GM06990 (cell line): ENCODE measurements around the gene CERKL.
"Not testable (repeated sequence)": the region's sequence is repeated elsewhere in the genome, so short reads cannot be mapped to it uniquely, and the experiment has no call there.

ENCODE experiments used
- DNase-seq: peaks from one replicate; pipeline ENCODE4 v3.0.0-alpha.2; 2011; ENCODE audit not compliant: insufficient read length; ENCODE audit errors: extremely low read depth
- H3K27me3 ChIP-seq: replicated peaks from 2 replicates; pipeline ENCODE4 v1.6.0; 2011; ENCODE audit warnings: low read length; ENCODE audit not compliant: control insufficient read depth, insufficient read depth
- H3K36me3 ChIP-seq: 2 replicates; pipeline ENCODE4 v1.5.1; 2011; ENCODE audit warnings: low read length; ENCODE audit not compliant: control insufficient read depth, insufficient read depth
- H3K4me3 ChIP-seq: replicated peaks from 2 replicates; pipeline ENCODE4 v1.5.1; 2011; ENCODE audit warnings: low read depth, mild to moderate bottlenecking, control low read depth, low read length
- TF ChIP-seq, protein P1 (sequence below): IDR thresholded peaks from 2 replicates; pipeline ENCODE4 v1.5.1; 2011; ENCODE audit warnings: low read length, control low read depth, mild to moderate bottlenecking, inconsistent platforms; ENCODE audit not compliant: insufficient read depth, poor library complexity, severe bottlenecking

CERKL gene

DNA sequence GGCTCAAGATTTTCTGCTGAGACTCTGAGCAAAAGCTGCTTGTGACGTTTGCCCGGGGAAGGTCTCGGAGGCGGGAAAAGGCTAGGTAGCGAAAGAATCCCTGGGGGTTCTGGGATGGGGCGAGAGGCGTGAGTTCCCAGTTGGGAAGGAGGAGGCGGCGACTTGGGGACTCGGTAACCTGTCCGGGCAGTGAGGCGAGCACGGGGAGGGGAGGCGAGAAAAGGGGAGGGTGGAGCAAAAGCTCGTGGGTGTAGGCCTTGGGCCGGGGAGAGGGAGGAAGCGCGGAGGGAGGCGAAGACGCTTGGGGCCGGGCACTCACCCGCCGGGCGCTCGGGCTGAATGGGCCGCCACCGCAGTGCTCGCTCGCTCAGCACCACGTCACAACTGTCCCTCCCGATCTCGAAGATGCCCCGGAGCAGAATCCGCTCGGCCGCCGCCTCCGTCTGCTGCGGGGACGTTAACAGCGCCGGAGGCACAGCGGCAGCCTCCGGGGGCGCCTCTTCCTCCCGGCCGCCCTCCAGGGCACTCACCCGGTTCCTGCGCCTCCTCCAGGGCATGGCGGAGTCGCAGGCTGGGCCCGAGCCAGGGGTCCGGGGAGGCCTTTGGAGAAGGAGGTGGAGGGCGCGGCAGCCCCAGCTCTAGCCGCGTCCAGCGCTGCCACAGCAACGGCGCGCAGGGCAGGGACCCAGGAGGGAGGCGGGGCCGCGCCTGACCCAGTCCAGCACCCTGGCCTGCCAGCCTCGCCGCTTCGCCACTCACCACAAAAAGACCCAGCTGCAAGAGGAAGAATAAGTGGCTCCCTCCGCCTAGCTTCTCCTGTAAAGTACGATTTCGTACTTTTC, at the start of gene CERKL:
Gene CERKL, minus strand, starts transcription at position 656 of the 842 bp plus-strand sequence. Its CDS starts 99 bp downstream, at position 557.
- H3K4me3 ChIP-seq = peak within 1 kb of the TSS; percentile 56
- no peaks in the 10 kb centered on the region for H3K36me3 ChIP-seq
- DNase-seq = peak; percentile 36
- TF ChIP-seq, protein P1, sequence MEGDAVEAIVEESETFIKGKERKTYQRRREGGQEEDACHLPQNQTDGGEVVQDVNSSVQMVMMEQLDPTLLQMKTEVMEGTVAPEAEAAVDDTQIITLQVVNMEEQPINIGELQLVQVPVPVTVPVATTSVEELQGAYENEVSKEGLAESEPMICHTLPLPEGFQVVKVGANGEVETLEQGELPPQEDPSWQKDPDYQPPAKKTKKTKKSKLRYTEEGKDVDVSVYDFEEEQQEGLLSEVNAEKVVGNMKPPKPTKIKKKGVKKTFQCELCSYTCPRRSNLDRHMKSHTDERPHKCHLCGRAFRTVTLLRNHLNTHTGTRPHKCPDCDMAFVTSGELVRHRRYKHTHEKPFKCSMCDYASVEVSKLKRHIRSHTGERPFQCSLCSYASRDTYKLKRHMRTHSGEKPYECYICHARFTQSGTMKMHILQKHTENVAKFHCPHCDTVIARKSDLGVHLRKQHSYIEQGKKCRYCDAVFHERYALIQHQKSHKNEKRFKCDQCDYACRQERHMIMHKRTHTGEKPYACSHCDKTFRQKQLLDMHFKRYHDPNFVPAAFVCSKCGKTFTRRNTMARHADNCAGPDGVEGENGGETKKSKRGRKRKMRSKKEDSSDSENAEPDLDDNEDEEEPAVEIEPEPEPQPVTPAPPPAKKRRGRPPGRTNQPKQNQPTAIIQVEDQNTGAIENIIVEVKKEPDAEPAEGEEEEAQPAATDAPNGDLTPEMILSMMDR = peak; percentile 26
- no peaks in the 10 kb centered on the region; the same call in none of the 2 replicates for H3K27me3 ChIP-seq

DNA sequence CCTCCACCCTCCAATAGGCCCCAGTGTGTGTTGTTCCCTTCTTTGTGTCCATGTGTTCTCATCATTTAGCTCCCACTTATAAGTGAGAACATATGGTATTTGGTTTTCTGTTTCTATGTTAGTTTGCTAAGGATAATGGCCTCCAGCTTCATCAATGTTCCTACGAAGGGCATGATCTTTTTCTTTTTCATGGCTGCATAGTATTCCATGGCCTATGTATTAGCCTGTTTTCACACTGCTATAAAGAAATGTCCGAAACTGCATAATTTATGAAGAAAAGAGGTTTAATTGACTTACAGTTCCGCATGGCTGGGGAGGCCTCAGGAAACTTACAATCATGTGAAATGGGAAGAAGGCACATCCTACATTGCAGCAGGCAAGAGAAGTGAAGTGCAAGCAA, 45.6 kb upstream of the CERKL start:
- not testable (repeated sequence) for DNase-seq, H3K27me3 ChIP-seq, H3K4me3 ChIP-seq, H3K36me3 ChIP-seq

- H3K4me3 ChIP-seq = no peak overlapping the region
- H3K36me3 ChIP-seq = no peaks in the 10 kb centered on the region
- no peaks in the 10 kb centered on the region for H3K27me3 ChIP-seq
- DNase-seq = no peak
- TF ChIP-seq, protein P1 = no peak
Measured at GRCh38 chr2:181698223-181698622, 41.3 kb upstream of the CERKL start.

DNA sequence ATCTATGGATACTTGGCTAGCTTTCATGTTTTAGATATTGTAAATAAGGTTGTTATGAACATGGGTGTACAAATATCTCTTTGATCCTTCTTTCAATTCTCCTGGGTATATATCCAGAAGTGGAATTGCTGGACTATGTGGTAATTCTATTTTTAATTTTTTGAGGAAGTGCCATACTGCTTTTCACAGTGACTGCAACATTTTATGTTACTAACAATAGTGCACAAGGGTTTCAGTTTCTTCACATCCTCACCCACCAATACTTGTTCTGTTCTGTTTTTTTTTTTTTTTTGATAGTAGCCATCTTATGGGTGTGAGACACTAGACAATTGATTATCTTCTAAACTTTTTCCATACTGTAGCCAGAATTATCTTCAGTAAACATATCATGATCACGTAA, 40.7 kb upstream of the CERKL start:
- Histone ChIP-seq H3K27me3 (no peaks in the 10 kb centered on the region), H3K36me3 (no peaks in the 10 kb centered on the region), H3K4me3 (no peak overlapping the region)
- DNase-seq = no peak
- TF ChIP-seq, protein P1 = no peak

DNA sequence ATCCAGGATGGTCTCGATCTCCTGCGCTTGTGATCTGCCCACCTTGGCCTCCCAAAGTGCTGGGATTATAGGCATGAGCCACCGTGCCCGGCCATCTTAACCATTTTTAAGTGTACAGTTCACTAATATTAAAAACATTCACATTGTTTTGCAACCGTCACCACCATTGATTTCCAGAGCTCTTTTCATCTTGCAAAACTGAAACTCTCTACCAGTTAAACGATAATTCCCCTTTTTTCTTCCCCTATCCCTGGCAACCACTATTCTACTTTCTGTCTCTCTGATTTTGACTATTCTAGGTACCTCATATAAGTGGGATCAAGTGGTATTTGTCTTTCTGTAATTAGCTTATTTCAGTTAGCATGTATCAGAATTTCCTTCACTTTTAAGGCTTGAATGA, 40.2 kb upstream of the CERKL start:
- no peak for DNase-seq
- Histone ChIP-seq H3K36me3 (no peaks in the 10 kb centered on the region), H3K27me3 (no peaks in the 10 kb centered on the region), H3K4me3 (no peak overlapping the region)
- TF ChIP-seq, protein P1 = no peak

- Histone ChIP-seq H3K27me3 (no peaks in the 10 kb centered on the region), H3K4me3 (no peak overlapping the region), H3K36me3 (no peaks in the 10 kb centered on the region)
- DNase-seq = no peak
- TF ChIP-seq, protein P1 = no peak
Measured at GRCh38 chr2:181694271-181694670, 37.4 kb upstream of the CERKL start.
